GF-D8 (cell line): Measurements from ENCODE around the gene SCUBE1.

Experiments
- DNase-seq: peaks from one replicate; lab custom pipeline; 2025; lab: John Stamatoyannopoulos, UW

Gene SCUBE1

GRCh38 chr22:43198936-43199335 is 144.2 kb downstream of the SCUBE1 start:
- DNase-seq = no peak

GRCh38 chr22:43198126-43198525 is 145.0 kb downstream of the SCUBE1 start:
- no peak for DNase-seq

GRCh38 chr22:43197271-43197941 is 145.8 kb downstream of the SCUBE1 start:
- DNase-seq = no peak

GRCh38 chr22:43191831-43192230 is 151.3 kb downstream of the SCUBE1 start:
- DNase-seq = no peak

GRCh38 chr22:43188829-43189545 is 154.2 kb downstream of the SCUBE1 start:
- DNase-seq = no peak

GRCh38 chr22:43187171-43188099 is 155.7 kb downstream of the SCUBE1 start:
- peak; percentile 87 for DNase-seq

GRCh38 chr22:43186272-43187170 is 156.7 kb downstream of the SCUBE1 start, which contains the start of gene TTLL12:
Gene TTLL12 (minus strand): TSS chr22:43187134. CDS start chr22:43187069, 65 bp downstream.
- DNase-seq = no peak

- no peak for DNase-seq
Measured at GRCh38 chr22:43185860-43186261, 157.3 kb downstream of the SCUBE1 start.

- no peak for DNase-seq
Measured at GRCh38 chr22:43183496-43184277, 159.5 kb downstream of the SCUBE1 start.

GRCh38 chr22:43182726-43183125 is 160.4 kb downstream of the SCUBE1 start:
- no peak for DNase-seq

- no peak for DNase-seq
Measured at GRCh38 chr22:43182118-43182517, 161.1 kb downstream of the SCUBE1 start.

GRCh38 chr22:43181321-43182076 is 161.7 kb downstream of the SCUBE1 start:
- no peak for DNase-seq

- no peak for DNase-seq
Measured at GRCh38 chr22:43180670-43181069, 162.5 kb downstream of the SCUBE1 start.

GRCh38 chr22:43179911-43180195 is 163.3 kb downstream of the SCUBE1 start:
- no peak for DNase-seq

GRCh38 chr22:43179146-43179910 is 163.8 kb downstream of the SCUBE1 start:
- DNase-seq = no peak

- no peak for DNase-seq
Measured at GRCh38 chr22:43177479-43177878, 165.7 kb downstream of the SCUBE1 start.

- DNase-seq = no peak
Measured at GRCh38 chr22:43176090-43176489, 167.1 kb downstream of the SCUBE1 start.

- no peak for DNase-seq
Measured at GRCh38 chr22:43174941-43175531, 168.1 kb downstream of the SCUBE1 start.
